Measurements from ENCODE around the gene CACNG1. TPM values are rescaled to one million over a fixed set of nuclear protein-coding genes. Genes with fewer than 3 reads are reported as not detected.

CACNG1 gene
- total and polyA plus RNA-seq, 2 of the 4 experiments (the other 2 are of a cell fraction) = not detected

DNA sequence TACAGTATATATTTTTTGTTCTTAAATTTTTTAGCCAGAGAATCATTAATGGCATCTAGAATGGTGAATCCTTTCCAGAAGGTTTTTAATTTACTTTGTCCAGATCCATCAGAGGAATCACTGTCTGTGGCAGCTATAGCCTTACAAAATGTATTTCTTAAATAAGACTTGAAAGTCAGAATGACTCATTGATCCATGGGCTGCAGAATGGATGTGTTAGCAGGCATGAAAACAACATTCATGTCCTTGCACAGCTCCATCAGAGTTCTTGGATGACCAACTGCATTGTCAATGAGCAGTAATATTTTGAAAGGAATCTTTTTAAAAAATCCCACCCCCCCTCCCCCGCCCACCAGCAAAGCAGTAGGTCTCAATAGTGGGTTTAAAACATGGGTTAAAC, 51.4 kb downstream of the CACNG1 start:
- Histone ChIP-seq H3K14ac (replicated peaks; ENCODE audit: low read depth, low read length) (no peak overlapping the region), H2BK20ac (ENCODE audit: low read depth, low read length) (no peak overlapping the region), H2BK5ac (ENCODE audit: low read depth, low read length, poor library complexity, severe bottlenecking) (no peak overlapping the region), H3K27ac (ENCODE audit: insufficient read depth, low read length) (no peak overlapping the region), H3K4me2 (ENCODE audit: low read depth, low read length) (no peak overlapping the region), H3K18ac (ENCODE audit: low read depth, low read length) (no peak overlapping the region), H3K4me1 (ENCODE audit: control insufficient read depth, insufficient read depth, low read length) (no peaks in the 10 kb centered on the region; the same call in 1 of the 2 replicates), H3K56ac (ENCODE audit: extremely low read depth, insufficient read depth, low read length) (no peak overlapping the region), H4K20me1 (ENCODE audit: insufficient read depth, low read length) (0 out of 2 replicates have a peak, but pooled peaks cover 6% of the 10 kb centered on the region), H3K36me3 (ENCODE audit: control insufficient read depth, insufficient read depth, low read length) (no peaks in the 10 kb centered on the region), H3K27me3 (ENCODE audit: control insufficient read depth, insufficient read depth, low read length) (no peaks in the 10 kb centered on the region), H2BK120ac (ENCODE audit: low read depth, low read length) (no peak overlapping the region), H2AK9ac (replicated peaks; ENCODE audit: low read depth, low read length, poor library complexity) (no peak overlapping the region), H2AFZ (replicated peaks; ENCODE audit: low read length, poor library complexity) (no peak overlapping the region), H3K9me3 (ENCODE audit: control insufficient read depth, insufficient read depth, low read length) (no peaks in the 10 kb centered on the region), H3K9me1 (ENCODE audit: insufficient read depth, low read length) (peaks cover 3% of the 10 kb centered on the region; the same call in 1 of the 2 replicates), H3K79me1 (ENCODE audit: low read depth in 1 of 2, low read length in 2 of 2) (peaks cover 16 to 43% of the 10 kb centered on the region in 2 experiments), H2BK15ac (ENCODE audit: low read depth, low read length) (no peak overlapping the region), H3K9ac (ENCODE audit: low read depth, low read length) (no peak overlapping the region), H2AK5ac (ENCODE audit: low read depth, low read length) (no peak overlapping the region), H3K4me3 (ENCODE audit: insufficient read depth, low read depth, low read length) (no peak overlapping the region), H4K8ac (ENCODE audit: low read depth in 2 of 2, low read length in 2 of 2) (no peak overlapping the region), H4K5ac (ENCODE audit: low read depth, low read length) (no peak overlapping the region), H4K91ac (ENCODE audit: insufficient read depth, low read depth, low read length) (no peak overlapping the region), H3K4ac (ENCODE audit: low read depth, low read length) (no peak overlapping the region), H3K23ac (ENCODE audit: low read depth, low read length) (no peak overlapping the region)
- peak; percentile 51 for ATAC-seq (ENCODE audit: low read depth)
- BruUV-seq (replicated peaks) = no TSS peak
- dilution Hi-C loops (cut with HindIII; ENCODE audit: low sequenced_read_pairs, unreplicated experiment) (no loop called here), intact Hi-C loops (cut with micrococcal nuclease) (no loop called here), in situ Hi-C loops (cut with MboI; ENCODE audit: low sequenced_read_pairs) (no loop called here)
- POLR2A ChIA-PET (ENCODE audit: unreplicated experiment) = no interaction called here
- TF ChIP-seq RCOR1 (IDR thresholded peaks at IDR 0.05; ENCODE audit: insufficient replicate concordance, low read length) = no peak
- TF ChIP-seq CTCF (conservative IDR thresholded peaks at IDR 0.05; ENCODE audit: low read depth, low read length) = no peak
- no peak for TF ChIP-seq MXI1 (IDR thresholded peaks at IDR 0.05; ENCODE audit: borderline replicate concordance, low read depth, low read length)
- TF ChIP-seq MAZ (IDR thresholded peaks at IDR 0.05; ENCODE audit: borderline replicate concordance, low read depth, low read length) = no peak
- no peak for TF ChIP-seq SMC3 (IDR thresholded peaks at IDR 0.05; ENCODE audit: low read depth, low read length)
- TF ChIP-seq RAD21 (IDR thresholded peaks at IDR 0.05; ENCODE audit: low read length) = no peak
- TF ChIP-seq FOS (IDR thresholded peaks at IDR 0.05; ENCODE audit: low read depth, low read length) = no peak
- no peak for TF ChIP-seq CEBPB (IDR thresholded peaks at IDR 0.05; ENCODE audit: low read depth, low read length)
- TF ChIP-seq NFE2L2 (IDR thresholded peaks at IDR 0.05; ENCODE audit: low read depth, low read length) = no peak
- CTCF ChIA-PET = no interaction called here
- WGBS, 2 experiments (ENCODE audit: extremely low coverage in 2 of 2, insufficient read length in 1 of 2) = no CpG with 5 or more reads among the region's 1 CpG
- peak; percentile 73 for DNase-seq

Data from IMR-90 (cell line).